HG02973 (cell line): ENCODE results near the gene TES.

Experiments used
- ATAC-seq: cut with Tn5 transposase; IDR thresholded peaks from one replicate; pipeline ENCODE4 v1.9.1; 2021; ENCODE audit warnings: moderate library complexity; ENCODE audit not compliant: unreplicated experiment

TES gene

DNA sequence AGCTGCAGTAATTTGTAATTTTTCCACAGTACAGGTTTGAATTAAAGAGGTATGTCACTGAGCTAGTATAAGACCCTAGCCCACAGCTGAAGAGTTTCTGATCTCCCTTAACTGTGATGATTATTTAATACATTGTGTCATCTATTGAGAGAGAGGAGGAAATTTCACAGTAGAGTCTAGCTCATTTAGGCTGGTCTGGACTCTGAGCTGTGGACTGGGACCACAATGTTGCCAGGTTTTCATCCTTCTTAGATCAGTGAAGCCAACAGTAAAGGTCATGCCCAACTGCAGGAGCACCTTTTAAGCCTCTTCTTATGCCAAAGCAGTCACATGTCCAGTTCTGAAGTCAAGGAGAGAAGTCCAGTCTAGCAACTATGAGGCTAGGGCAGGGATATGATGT lies 8.9 kb downstream of the TES start:
- ATAC-seq: no peak

DNA sequence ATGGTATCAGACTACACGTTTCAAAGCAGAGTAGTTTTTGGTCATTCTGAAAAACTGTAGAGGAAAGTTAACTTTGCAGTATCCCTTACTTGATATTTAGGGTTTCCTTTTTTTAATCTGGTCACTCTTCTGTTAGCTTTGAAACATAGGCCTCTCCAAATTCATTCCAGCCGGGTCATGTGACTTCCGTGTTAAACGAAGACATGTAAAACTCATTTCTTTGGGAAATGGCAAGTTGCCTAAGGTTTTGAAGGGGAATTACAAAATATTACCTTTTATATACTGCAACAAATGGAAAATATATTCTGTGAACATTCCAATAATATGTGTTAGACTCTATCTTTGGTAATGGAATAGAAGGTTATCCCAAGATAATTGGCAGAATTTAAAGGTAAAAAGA lies 9.5 kb downstream of the TES start:
- ATAC-seq: no peak

DNA sequence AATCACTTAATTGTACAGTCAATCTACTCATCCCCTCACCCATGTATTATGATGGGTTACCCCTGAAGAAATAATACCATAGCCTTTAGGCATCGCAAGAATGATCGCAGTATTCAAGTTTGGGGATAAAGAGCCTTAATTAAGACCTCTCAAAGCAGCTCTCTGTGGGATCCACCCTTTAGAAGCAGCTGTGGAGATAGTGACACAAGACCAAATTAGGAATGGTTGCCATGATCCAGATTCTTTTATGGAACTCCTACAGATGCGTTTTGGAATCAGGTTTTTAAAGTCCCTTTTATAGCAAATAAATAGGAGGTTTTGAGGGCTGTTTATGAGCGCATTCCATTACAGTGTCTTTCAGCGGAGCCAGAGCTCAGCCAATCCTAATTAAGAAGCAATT lies 12.2 kb downstream of the TES start:
- no peak for ATAC-seq

DNA sequence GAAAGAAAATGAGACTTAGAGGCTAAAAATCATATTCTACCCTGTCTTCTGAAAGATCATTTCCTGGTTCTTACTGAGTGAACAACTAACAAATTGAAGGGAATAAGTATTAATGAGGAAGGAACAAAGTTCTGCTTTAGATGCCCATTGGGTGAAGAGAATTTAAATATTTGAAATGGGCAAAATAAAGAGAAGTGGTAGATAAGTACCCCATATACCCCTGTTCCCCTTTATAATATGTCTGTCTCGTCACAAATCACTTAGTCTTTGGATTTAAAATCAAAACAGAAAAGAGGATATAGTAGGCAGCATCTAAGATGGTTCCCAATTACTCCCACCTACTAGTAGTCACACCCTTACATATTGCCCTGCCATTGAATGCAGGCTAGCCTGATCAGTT lies 13.2 kb downstream of the TES start:
- ATAC-seq: no peak

DNA sequence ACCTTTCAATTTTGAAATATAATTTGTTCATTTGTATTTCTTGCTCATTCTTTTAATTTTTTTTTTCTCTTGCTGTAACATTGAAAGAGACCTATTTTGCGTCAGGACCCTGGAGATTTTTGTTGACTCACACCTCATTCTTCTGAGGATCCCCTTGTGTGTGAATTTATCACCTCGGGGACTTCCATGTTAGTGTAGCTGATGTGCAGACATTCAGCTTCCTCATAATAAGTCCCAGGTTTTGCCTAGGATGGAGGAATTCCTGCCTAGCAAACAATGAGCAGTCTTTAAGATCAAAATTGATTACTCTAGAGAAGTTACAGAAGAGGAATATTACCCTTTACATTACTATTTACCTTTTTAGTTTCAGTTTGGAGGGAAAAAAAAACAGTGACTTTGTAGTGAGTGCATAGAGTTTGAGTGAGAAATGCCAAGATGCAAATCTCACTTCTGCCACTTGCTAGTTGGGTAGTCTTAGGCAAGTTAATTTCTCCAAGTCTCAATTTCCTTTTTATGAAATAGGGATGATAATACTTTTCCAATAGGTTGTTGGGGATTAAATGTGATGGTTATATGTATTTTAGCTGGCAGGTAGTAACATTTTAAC lies 14.3 kb downstream of the TES start:
- ATAC-seq: no peak

DNA sequence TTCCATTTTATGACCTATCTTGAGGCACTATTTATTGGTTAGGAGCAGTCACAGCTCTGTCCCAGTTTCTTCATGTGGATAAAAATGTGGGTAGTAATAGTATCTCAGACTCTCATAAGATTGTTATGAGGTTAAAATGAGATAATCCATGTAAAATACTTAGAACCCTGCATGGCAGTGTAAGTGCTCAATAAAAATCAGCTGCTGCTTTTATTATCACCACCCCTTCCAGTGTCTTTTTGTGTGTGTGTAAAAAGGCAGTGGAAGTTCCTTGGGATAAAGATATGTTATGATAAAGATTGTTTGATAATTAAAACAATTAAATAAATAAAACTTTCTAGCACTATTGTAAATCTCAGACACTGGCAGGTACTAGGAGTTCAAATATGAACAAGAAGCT lies 15.5 kb downstream of the TES start:
- ATAC-seq: no peak

DNA sequence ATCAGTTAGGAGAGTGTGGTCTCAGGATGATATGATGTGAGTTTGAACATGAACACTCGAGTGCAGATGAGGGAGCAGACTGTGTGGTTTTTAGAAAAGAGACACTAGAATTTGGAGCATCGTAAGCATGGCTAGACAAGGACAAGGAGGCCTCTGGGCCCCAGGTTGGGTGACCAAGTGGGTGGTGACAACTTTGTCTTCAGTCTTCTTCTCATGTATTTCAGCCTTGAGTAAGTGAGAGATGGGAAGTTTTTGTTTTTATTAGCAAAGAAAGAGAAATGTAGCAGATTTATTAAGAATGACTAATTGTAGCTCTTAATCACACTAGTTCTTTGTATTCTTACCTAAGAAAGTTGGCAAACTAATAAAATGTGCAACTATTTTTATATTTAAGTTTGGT lies 16.3 kb downstream of the TES start:
- ATAC-seq: no peak

DNA sequence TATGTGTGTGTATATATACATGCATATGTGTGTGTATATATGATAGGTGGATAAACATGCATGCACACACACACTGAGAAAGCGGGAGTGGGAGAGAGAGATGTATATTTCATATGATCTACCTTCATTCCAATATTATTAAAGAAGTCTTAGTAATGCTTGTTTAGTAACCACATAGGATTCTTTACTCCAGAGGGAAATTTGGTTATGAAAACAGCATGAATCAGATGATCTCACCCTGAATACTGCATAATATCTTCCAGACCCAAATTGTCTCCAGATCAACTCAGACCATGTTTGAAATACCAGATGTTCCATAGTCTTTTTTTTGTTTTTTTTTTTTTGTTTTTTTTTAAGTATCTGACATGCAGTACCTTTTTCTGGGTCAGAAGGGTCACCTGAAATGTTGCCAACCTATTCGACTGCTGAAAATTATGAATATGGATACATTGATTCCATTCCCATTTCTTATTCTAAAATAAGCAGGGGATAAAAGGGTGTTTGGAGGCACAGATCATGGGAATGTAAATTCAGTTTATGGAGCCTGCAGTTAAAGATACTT lies 17.4 kb downstream of the TES start:
- no peak for ATAC-seq

DNA sequence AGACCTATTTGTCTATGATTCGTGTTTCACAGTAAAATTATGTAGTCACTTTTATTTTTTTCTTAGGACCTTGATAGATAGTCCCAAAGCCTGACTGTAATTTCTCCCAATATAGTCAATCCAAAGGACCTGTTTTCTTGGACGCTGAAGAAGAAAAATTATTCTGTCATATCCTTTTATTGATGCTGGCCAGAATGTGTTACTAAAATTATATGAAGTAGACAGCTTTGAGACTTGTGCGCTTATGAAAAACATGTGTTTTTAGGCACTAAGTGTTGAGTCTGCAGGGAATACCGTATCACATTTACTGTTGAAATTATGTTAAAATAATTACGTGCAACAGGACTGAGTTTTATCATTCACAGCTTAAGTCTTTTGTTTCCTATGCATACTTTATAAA lies 17.9 kb downstream of the TES start:
- no peak for ATAC-seq

DNA sequence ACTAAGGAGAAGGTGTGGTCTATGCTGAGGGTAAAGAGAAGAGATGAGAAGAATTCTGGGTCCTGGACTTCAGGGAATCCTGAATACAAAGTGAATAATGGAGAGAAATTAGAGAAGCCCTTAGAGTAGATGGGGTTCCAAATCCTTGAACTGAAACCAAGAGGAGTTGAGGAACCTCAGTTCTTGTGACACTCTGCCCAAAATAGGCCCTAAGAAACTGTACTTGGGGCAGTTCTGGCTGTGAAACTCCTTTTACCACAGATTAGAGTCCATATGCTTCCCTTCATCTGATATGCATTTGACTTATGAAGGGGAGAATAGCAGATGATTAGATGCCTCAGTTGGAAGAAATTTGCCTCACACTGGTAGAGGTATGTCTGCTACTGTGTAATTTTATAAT lies 19.0 kb downstream of the TES start:
- no peak for ATAC-seq

DNA sequence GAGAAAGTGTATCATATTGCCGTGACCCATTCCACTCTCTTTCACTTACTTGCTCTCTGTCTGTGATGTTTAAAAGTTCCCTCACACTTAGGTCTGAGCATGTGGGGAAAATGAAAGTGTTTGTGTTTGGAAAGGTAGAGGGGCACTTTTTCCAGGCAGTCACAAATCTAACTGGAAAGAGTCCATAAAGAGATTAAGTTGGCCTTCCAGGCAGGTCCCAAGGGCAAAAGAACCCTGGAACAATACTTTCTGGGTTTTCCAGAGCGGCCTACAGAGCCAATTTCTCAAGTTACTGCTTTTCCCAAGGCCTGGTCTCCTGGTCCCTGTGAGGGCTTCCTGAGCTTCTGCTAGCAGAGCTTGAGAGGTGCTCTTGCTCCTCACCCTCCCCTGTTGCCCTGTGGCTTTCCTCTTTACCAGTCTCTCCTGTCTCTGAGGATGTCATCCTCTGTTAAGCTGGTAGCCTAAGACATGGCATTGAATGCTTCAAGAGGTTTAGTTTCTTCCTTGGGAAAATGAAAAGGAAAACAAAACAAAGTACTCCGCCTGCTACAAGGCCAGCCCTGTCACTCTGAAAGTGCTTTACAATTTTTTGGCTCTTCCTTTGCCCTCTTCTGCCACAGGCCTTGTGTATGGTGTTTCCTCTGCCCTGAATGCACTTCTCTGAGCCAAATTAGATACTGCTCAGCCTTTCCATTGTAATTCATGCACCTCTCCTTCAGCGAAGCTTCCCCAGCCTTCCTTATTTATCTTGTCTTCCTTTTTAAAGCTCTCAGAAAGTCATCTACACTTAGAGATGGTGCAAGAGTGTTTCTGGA lies 20.1 kb downstream of the TES start:
- no peak for ATAC-seq

DNA sequence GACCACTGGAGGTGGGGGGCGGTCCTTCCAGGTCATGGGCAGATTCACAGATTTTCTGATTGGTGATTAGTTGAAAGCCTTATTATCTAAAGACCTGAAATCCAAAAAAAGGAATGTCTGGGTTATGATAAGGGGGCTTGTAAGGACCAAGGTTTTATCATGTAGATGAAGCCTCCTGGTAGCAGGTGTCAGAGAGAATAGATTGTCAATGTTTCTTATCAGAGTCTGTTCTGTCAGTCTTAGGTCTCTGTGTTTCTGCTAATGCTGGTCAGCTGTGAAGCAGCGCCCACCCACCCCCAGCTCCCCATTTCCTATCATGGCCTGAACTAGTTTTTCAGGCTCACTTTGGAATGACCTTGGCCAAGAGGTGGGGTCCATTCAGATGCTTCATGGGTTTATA lies 21.2 kb downstream of the TES start:
- no peak for ATAC-seq

DNA sequence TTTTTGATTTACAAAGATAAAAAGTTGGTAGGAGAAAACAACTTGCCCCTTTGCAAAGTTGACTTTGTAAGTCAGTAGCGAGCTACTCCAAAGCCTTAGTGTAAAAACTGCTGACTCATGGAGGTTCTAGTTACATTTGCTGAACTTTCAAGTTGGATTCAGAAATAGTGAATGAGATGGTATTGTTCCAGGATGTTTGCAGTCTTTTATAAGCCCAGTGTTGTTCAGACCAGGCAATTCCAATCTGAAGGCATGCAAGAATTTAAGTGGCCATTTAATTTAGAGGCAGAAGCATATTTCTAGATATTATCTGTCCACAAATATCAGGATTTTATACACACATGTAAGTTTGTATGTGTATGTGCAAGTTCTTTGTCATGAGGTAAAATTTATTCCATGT lies 21.6 kb downstream of the TES start:
- no peak for ATAC-seq

DNA sequence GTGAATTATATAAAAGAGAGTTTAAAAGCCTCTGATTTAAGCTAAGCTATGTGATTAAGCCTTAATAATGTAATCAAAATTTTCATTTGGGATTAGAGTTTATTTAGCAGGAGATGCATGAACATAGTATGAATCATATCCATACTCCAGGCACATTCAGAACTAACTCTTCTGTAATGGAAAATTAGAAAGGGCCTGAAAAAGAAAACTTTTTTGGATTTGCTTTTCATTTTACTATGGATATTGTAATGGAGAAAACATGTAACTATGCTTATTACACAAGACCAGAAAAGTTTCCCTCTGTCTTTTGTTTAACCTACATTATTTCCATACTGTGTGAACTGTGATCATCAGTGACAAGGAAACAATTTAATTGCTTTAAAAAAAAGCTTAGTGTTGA lies 22.0 kb downstream of the TES start:
- no peak for ATAC-seq

DNA sequence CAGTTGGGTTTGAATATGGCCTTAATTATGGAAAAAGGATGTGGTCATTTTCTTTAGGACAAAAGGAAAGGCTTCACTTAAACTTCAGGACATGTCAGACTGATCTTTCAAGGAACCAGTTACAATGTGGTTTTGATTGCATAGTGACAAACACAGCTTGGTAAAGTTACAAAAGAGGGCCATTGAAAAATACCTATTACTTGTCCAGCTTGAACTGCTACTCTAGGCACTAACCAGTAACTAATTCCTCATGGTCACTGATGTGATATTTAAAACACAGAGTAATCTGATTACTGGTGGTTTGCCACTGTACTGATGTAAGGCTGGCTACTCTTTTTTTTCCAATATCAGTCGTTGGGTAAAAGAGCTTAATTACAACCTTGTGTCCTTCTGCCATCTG lies 22.6 kb downstream of the TES start:
- no peak for ATAC-seq

DNA sequence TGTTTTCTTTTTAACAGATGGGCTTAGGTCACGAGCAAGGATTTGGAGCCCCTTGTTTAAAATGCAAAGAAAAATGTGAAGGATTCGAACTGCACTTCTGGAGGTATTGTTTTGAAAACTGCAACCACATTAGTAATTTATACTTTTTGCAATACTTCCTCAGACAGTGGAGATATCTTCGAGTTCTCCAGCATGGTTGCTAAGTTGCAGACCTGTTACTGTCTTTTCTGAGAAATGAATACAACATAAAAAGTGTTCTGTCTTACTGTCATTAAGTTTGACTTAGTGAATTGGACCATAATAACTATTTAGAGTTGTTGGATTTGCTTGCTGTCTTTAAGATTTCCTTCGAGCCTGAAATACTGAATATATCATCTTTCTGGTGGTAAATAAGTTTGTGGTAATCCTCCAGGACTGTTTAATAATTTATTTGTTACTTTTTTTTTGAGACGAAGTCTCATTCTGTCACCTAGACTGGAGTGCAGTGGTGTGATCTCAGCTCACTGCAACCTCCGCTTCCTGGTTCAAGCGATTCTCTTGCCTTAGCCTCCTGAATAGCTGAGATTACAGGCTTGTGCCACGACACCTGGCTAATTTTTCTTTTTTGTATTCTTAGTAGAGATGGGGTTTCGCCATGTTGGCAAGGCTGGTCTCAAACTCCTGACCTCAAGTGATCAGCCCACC lies 24.3 kb downstream of the TES start:
- no peak for ATAC-seq

DNA sequence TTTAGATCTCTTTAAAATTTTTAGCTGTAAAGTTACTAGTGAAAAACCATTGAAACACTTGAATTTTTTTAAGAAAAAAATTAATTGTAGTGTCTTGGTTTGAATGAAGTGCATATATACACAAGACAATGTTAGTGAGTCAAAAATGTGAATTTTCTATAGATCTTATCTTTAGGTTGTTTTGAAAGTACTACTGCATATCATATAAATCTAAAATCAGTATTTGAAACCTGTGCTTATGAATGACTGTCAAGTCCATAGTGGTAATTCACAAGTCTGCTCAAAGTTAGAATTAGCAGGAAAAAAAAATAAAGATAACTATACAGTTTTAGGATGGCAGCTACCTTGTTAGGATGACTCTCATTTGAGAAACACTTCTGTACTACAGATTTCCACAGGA lies 25.0 kb downstream of the TES start:
- no peak for ATAC-seq

DNA sequence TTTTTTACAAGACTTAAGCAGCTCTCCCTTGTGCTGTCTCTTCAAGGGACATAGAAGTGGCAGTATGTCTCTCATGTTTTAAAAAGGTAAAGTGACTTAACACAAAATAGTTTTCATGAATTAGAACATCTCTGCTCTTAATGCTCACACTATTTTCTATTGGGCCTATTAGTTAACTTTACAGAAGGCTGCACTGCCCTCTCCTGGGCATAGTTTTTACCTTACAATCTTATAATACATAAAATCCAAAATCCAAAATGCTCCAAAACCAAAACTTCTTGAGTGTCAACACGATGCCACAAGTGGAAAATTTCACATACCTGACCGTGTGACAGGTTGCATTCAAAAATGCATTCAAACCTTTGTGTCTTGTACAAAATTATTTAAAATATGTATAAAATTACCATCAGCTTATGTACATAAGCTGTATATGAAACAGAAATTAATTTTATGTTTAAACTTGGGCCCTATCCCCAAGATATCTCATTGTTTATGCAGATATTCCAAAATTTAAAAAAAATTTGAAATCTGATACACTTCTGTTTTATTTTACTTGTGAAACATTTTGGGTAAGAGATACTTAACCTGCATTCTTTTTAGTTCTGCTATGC lies 25.8 kb downstream of the TES start:
- no peak for ATAC-seq

DNA sequence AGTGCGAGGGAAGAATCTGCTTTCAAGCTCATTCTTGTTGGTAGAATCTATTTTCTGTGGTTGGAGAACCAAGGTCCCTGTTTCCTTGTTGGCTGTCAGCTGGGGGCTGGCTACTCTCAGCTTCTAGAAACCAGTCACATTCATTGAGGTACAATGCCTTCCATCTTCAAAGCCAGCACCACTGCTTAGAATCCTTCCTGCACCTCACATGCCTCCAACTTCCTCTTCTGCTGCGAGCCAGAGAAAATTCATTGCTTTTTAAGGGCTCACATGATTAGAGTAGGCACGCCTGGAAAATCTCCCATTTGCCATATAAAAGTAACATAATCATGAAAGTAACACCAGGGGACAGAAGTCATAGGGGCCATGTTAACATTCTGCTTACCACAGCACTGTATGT lies 28.7 kb downstream of the TES start:
- ATAC-seq: no peak

DNA sequence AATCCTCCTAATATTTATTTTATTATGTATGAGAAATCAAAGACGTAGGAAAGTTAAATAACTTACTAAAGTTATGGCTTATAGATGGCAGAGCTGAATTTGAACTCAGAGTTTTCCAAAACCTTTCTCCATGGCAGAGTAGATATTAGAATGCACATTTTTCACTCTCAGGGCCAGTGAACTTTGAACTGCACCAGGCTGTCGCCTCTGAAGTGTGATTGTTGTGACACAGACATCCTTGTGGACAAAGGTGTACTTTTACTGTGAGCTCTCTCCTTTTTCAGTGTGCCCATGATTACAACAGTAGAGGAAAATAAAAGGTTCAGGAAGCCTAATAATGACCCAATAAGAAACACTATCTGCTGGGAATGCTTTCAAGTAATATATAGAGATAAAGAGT lies 29.1 kb downstream of the TES start:
- ATAC-seq: no peak

DNA sequence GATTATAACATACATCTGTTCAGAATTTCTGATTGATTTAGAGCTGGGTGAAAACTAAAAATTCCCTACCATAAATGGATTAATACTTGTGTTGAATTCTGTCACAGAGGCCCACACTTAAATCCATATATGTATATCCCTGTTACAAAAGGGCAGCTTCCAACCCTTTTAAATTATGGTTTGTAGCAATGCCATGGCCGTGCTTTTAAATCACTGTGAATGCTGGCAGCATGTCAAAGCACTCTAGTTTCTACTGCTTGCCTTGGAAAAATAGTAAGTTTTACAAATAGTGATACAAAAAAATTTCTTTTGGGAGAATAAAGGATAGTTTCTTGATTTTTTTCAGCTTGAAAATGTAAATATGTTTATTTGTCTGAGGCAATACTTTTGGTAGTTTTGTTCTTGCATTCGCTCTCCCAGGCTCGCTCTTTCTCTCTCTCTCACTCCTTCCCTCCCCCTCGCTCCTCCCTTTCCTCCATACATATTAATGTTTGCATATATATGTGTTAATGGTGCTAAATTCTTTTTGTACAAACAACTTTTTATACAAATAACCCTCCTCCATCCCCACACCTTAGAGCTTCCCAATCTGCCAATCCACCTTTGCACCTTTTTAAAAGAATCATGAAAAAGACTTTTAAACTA lies 29.8 kb downstream of the TES start:
- ATAC-seq: no peak
